ENCODE measurements around the gene SLC10A1. TPM values are rescaled to one million over a fixed set of nuclear protein-coding genes. Genes with fewer than 3 reads are reported as not detected.

SLC10A1 gene
- total RNA-seq, 1 experiment from 2014 or later: not detected

DNA sequence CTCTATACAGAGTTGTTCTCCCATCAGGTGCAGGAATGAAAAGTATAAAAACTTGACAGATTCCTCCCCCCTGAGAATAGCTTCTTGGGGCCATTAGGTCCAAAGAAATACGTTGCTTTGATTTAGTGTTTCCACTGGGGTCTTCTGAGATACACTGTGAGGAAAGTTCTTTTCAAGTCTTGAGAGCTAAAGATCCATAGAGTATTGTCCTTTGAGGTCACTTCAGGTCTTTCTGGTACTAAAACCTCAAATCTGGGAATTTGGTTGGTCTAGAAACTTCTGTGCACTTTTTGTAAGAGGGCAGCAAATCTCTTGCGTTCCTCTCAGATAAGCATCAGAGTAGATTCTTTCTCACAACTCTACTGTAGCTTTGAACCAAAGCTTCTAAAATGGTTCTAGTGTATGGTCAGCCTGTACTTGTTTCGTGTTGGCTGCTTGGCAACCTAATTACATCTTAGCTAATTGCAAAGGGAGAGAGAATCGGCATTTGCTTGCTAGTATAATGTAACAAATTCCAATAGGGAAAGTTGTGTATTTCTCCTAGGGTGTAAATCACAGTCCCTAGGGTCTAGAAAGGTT lies 20.1 kb downstream of the SLC10A1 start:
- no TSS peak for BruUV-seq (replicated peaks)
- no peaks in the 10 kb centered on the region for H3K9me2 ChIP-seq (ENCODE audit: insufficient read depth)
- intact Hi-C loops (cut with micrococcal nuclease): no loop called here
- H2AFZ ChIP-seq (ENCODE audit: low read depth, low read length, poor library complexity, severe bottlenecking): no peak overlapping the region
- ChIA-PET CTCF (no interaction called here), RAD21 (ENCODE audit: low non-redundant PET in 1 of 2, low total read pairs in 2 of 2, uncharacterized antibody in 2 of 2, unreplicated experiment in 2 of 2) (no interaction called here), POLR2A (interaction anchor here (1.0 kb wide), 1 partner anchor 57 kb away, joined by 3 read pairs; no protein-coding TSS in a partner anchor)
- peaks cover 45 to 49% of the 10 kb centered on the region in 2 experiments for H3K36me3 ChIP-seq (ENCODE audit: control insufficient read depth in 1 of 2, insufficient read depth in 2 of 2, low read length in 2 of 2)
- peaks cover 19% of the 10 kb centered on the region; the same call in 1 of the 2 replicates for H3K79me2 ChIP-seq (ENCODE audit: insufficient read depth, low read length)
- TF ChIP-seq YY1 (IDR thresholded peaks at IDR 0.05; ENCODE audit: extremely low read depth, insufficient replicate concordance, low read depth, low read length) (no peak), ZFX (IDR thresholded peaks at IDR 0.05) (no peak), CEBPB (IDR thresholded peaks at IDR 0.05; ENCODE audit: low read depth) (no peak), SIN3A (IDR thresholded peaks at IDR 0.05; ENCODE audit: low read depth) (no peak), EZH2phosphoT487 (IDR thresholded peaks at IDR 0.05; ENCODE audit: borderline replicate concordance) (no peak), ELF1 (IDR thresholded peaks at IDR 0.05; ENCODE audit: borderline replicate concordance, low read depth) (no peak), FOSL1 (IDR thresholded peaks at IDR 0.05; ENCODE audit: low read depth) (no peak), TCF7L2 (IDR thresholded peaks at IDR 0.05; ENCODE audit: borderline replicate concordance, extremely low read depth, insufficient read depth, insufficient read length) (no peak), POLR2AphosphoS5 (IDR thresholded peaks at IDR 0.05; ENCODE audit: low read depth, low read length) (no peak), ZNF274 (IDR thresholded peaks at IDR 0.05; ENCODE audit: low read depth, low read length) (no peak), JUND (IDR thresholded peaks at IDR 0.05) (no peak), SP1 (IDR thresholded peaks at IDR 0.05; ENCODE audit: low read depth) (no peak), CBX3 (IDR thresholded peaks at IDR 0.05; ENCODE audit: low read depth) (no peak), POLR2A (IDR thresholded peaks at IDR 0.05; ENCODE audit: borderline replicate concordance, extremely low read depth, insufficient read depth, insufficient read length) (no peak)
- TF ChIP-seq, protein P1, sequence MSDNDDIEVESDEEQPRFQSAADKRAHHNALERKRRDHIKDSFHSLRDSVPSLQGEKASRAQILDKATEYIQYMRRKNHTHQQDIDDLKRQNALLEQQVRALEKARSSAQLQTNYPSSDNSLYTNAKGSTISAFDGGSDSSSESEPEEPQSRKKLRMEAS (IDR thresholded peaks at IDR 0.05): no peak
- TF ChIP-seq, protein P2, sequence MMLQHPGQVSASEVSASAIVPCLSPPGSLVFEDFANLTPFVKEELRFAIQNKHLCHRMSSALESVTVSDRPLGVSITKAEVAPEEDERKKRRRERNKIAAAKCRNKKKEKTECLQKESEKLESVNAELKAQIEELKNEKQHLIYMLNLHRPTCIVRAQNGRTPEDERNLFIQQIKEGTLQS (IDR thresholded peaks at IDR 0.05): no peak
- TF ChIP-seq, protein P3, sequence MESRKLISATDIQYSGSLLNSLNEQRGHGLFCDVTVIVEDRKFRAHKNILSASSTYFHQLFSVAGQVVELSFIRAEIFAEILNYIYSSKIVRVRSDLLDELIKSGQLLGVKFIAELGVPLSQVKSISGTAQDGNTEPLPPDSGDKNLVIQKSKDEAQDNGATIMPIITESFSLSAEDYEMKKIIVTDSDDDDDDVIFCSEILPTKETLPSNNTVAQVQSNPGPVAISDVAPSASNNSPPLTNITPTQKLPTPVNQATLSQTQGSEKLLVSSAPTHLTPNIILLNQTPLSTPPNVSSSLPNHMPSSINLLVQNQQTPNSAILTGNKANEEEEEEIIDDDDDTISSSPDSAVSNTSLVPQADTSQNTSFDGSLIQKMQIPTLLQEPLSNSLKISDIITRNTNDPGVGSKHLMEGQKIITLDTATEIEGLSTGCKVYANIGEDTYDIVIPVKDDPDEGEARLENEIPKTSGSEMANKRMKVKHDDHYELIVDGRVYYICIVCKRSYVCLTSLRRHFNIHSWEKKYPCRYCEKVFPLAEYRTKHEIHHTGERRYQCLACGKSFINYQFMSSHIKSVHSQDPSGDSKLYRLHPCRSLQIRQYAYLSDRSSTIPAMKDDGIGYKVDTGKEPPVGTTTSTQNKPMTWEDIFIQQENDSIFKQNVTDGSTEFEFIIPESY (IDR thresholded peaks at IDR 0.05; ENCODE audit: extremely low read depth, insufficient replicate concordance, low read length): no peak
- TF ChIP-seq, protein P4, sequence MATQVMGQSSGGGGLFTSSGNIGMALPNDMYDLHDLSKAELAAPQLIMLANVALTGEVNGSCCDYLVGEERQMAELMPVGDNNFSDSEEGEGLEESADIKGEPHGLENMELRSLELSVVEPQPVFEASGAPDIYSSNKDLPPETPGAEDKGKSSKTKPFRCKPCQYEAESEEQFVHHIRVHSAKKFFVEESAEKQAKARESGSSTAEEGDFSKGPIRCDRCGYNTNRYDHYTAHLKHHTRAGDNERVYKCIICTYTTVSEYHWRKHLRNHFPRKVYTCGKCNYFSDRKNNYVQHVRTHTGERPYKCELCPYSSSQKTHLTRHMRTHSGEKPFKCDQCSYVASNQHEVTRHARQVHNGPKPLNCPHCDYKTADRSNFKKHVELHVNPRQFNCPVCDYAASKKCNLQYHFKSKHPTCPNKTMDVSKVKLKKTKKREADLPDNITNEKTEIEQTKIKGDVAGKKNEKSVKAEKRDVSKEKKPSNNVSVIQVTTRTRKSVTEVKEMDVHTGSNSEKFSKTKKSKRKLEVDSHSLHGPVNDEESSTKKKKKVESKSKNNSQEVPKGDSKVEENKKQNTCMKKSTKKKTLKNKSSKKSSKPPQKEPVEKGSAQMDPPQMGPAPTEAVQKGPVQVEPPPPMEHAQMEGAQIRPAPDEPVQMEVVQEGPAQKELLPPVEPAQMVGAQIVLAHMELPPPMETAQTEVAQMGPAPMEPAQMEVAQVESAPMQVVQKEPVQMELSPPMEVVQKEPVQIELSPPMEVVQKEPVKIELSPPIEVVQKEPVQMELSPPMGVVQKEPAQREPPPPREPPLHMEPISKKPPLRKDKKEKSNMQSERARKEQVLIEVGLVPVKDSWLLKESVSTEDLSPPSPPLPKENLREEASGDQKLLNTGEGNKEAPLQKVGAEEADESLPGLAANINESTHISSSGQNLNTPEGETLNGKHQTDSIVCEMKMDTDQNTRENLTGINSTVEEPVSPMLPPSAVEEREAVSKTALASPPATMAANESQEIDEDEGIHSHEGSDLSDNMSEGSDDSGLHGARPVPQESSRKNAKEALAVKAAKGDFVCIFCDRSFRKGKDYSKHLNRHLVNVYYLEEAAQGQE (IDR thresholded peaks at IDR 0.05; ENCODE audit: low read depth): no peak
- H3K4me1 ChIP-seq (ENCODE audit: control insufficient read depth in 1 of 2, insufficient read depth in 2 of 2, low read length in 2 of 2): no peaks in the 10 kb centered on the region
- H3K4me3 ChIP-seq (replicated peaks in 1 of 2; ENCODE audit: low read depth in 1 of 2, low read length in 2 of 2): no peak overlapping the region
- no peak overlapping the region for H3K4me2 ChIP-seq (ENCODE audit: low read length)
- H3K27me3 ChIP-seq (ENCODE audit: insufficient read depth, low read length): no peaks in the 10 kb centered on the region
- no peak for ATAC-seq
- no peak for DNase-seq (ENCODE audit: low read depth, low spot score)
- no peak overlapping the region for H3K27ac ChIP-seq (ENCODE audit: low read depth, low read length)
- H3K9ac ChIP-seq (ENCODE audit: low read length): no peak overlapping the region
- H4K20me1 ChIP-seq (ENCODE audit: insufficient read depth): no peaks in the 10 kb centered on the region; the same call in 1 of the 2 replicates
- no peaks in the 10 kb centered on the region for H3K9me3 ChIP-seq (ENCODE audit: control insufficient read depth in 1 of 2, insufficient read depth in 1 of 2, low read depth in 1 of 2, low read length in 2 of 2)

Measured in HCT116 (cell line).